Astrocyte (in vitro differentiated cells and primary cell): Measurements from ENCODE around the gene ITPR2. TPM values are rescaled to one million over a fixed set of nuclear protein-coding genes. Genes with fewer than 3 reads are reported as not detected.

Experiments used
- DNase-seq: peaks from one replicate; pipeline ENCODE4 v3.0.0-alpha.2; 2010; ENCODE audit warnings: low read depth
- FAIRE-seq: peaks from 2 replicates; lab custom pipeline; 2011; peaks lifted over from hg19 to GRCh38; lab: Jason Lieb, UNC
- H2AFZ ChIP-seq: 2 replicates; pipeline ENCODE4 v1.6.0; 2012; ENCODE audit warnings: low read depth, low read length, inconsistent platforms
- H3K27ac ChIP-seq: 2 replicates; pipeline ENCODE4 v1.5.1; 2011; ENCODE audit warnings: low read depth, low read length, inconsistent platforms
- H3K27me3 ChIP-seq: 2 replicates; pipeline ENCODE4 v1.6.0; 2011; ENCODE audit warnings: low read length, inconsistent platforms; ENCODE audit not compliant: insufficient read depth
- H3K36me3 ChIP-seq: 2 replicates; pipeline ENCODE4 v1.5.1; 2011; ENCODE audit warnings: low read length, inconsistent platforms; ENCODE audit not compliant: insufficient read depth
- H3K4me1 ChIP-seq: 2 replicates; pipeline ENCODE4 v1.5.1; 2011; ENCODE audit warnings: low read length, inconsistent platforms; ENCODE audit not compliant: insufficient read depth
- H3K4me2 ChIP-seq: 2 replicates; pipeline ENCODE4 v1.6.0; 2012; ENCODE audit warnings: low read length, inconsistent platforms
- H3K4me3 ChIP-seq: 2 replicates; pipeline ENCODE4 v1.5.1; 2011; ENCODE audit warnings: low read depth, mild to moderate bottlenecking, low read length, inconsistent platforms; ENCODE audit not compliant: insufficient read depth
- H3K79me2 ChIP-seq: 2 replicates; pipeline ENCODE4 v1.6.0; 2012; ENCODE audit warnings: mild to moderate bottlenecking, low read length, inconsistent platforms; ENCODE audit not compliant: insufficient read depth
- H3K9ac ChIP-seq: 2 replicates; pipeline ENCODE4 v1.6.0; 2012; ENCODE audit warnings: mild to moderate bottlenecking, low read length, inconsistent platforms
- H3K9me3 ChIP-seq: 2 replicates; pipeline ENCODE4 v1.5.1; 2012; ENCODE audit warnings: low read depth, mild to moderate bottlenecking, low read length, inconsistent platforms; ENCODE audit not compliant: insufficient read depth
- H4K20me1 ChIP-seq: 2 replicates; pipeline ENCODE4 v1.6.0; 2012; ENCODE audit warnings: low read length, inconsistent platforms; ENCODE audit not compliant: insufficient read depth
- H3K27ac Mint-ChIP-seq: one replicate; pipeline ENCODE4 v1.8.0; 2021; ENCODE audit warnings: mild to moderate bottlenecking, mixed read lengths; ENCODE audit not compliant: unreplicated experiment
- H3K27me3 Mint-ChIP-seq: one replicate; pipeline ENCODE4 v1.8.0; 2021; ENCODE audit warnings: low read depth, mixed read lengths; ENCODE audit not compliant: unreplicated experiment
- H3K36me3 Mint-ChIP-seq: one replicate; pipeline ENCODE4 v1.8.0; 2021; ENCODE audit warnings: low read depth, mixed read lengths; ENCODE audit not compliant: unreplicated experiment
- H3K4me1 Mint-ChIP-seq: one replicate; pipeline ENCODE4 v1.8.0; 2021; ENCODE audit warnings: low read depth, mixed read lengths; ENCODE audit not compliant: unreplicated experiment
- H3K4me3 Mint-ChIP-seq: one replicate; pipeline ENCODE4 v1.8.0; 2021; ENCODE audit warnings: mild to moderate bottlenecking, moderate library complexity, mixed read lengths; ENCODE audit not compliant: unreplicated experiment
- H3K9me3 Mint-ChIP-seq: one replicate; pipeline ENCODE4 v1.8.0; 2021; ENCODE audit warnings: mild to moderate bottlenecking, mixed read lengths; ENCODE audit not compliant: unreplicated experiment
- EZH2 ChIP-seq: IDR thresholded peaks from 2 replicates; pipeline ENCODE4 v1.6.1; 2012; ENCODE audit warnings: mild to moderate bottlenecking, low read length, inconsistent platforms; ENCODE audit not compliant: insufficient read depth
- total RNA-seq: library from RNA; stranded (reverse); gene quantifications from 2 replicates; pipeline ENCODE4 v1.2.1, GENCODE V29; 2021
- TF ChIP-seq, protein P1 (sequence below): IDR thresholded peaks from 2 replicates; pipeline ENCODE4 v1.5.1; 2011; ENCODE audit warnings: low read depth, mild to moderate bottlenecking, inconsistent platforms, low read length, moderate library complexity; ENCODE audit not compliant: insufficient read depth

Gene ITPR2
- total RNA-seq, 1 donor from 2014 or later = 24.4 TPM

- TF ChIP-seq, protein P1, sequence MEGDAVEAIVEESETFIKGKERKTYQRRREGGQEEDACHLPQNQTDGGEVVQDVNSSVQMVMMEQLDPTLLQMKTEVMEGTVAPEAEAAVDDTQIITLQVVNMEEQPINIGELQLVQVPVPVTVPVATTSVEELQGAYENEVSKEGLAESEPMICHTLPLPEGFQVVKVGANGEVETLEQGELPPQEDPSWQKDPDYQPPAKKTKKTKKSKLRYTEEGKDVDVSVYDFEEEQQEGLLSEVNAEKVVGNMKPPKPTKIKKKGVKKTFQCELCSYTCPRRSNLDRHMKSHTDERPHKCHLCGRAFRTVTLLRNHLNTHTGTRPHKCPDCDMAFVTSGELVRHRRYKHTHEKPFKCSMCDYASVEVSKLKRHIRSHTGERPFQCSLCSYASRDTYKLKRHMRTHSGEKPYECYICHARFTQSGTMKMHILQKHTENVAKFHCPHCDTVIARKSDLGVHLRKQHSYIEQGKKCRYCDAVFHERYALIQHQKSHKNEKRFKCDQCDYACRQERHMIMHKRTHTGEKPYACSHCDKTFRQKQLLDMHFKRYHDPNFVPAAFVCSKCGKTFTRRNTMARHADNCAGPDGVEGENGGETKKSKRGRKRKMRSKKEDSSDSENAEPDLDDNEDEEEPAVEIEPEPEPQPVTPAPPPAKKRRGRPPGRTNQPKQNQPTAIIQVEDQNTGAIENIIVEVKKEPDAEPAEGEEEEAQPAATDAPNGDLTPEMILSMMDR = no peak
- TF ChIP-seq EZH2 = no peak
- Mint-ChIP-seq H3K36me3 (no peaks in the 10 kb centered on the region), H3K4me1 (peaks cover 37% of the 10 kb centered on the region), H3K27ac (no peak overlapping the region), H3K27me3 (no peaks in the 10 kb centered on the region), H3K9me3 (no peaks in the 10 kb centered on the region), H3K4me3 (no peak overlapping the region)
- Histone ChIP-seq H3K4me3 (no peak overlapping the region), H3K9ac (no peak overlapping the region), H3K27ac (no peak overlapping the region), H2AFZ (no peak overlapping the region), H3K9me3 (no peaks in the 10 kb centered on the region), H3K36me3 (no peaks in the 10 kb centered on the region), H3K4me1 (peaks cover 13% of the 10 kb centered on the region), H3K4me2 (no peak overlapping the region), H4K20me1 (no peaks in the 10 kb centered on the region), H3K27me3 (no peaks in the 10 kb centered on the region), H3K79me2 (no peaks in the 10 kb centered on the region)
- FAIRE-seq (no peak), DNase-seq (no peak)
These were observed 538.0 kb downstream of the ITPR2 start for GRCh38 chr12:26295001-26295400.

- peaks cover 25% of the 10 kb centered on the region for H3K4me1 Mint-ChIP-seq
- no peak overlapping the region for H3K27ac Mint-ChIP-seq
- no peaks in the 10 kb centered on the region for H3K9me3 Mint-ChIP-seq
- Histone ChIP-seq H3K4me1 (peaks cover 4% of the 10 kb centered on the region), H3K27me3 (no peaks in the 10 kb centered on the region), H3K4me2 (no peak overlapping the region), H3K9ac (no peak overlapping the region), H3K79me2 (no peaks in the 10 kb centered on the region), H3K27ac (no peak overlapping the region), H4K20me1 (no peaks in the 10 kb centered on the region), H2AFZ (no peak overlapping the region), H3K9me3 (no peaks in the 10 kb centered on the region), H3K36me3 (no peaks in the 10 kb centered on the region), H3K4me3 (no peak overlapping the region)
- DNase-seq (peak; percentile 62), FAIRE-seq (no peak)
- no peaks in the 10 kb centered on the region for H3K36me3 Mint-ChIP-seq
- H3K27me3 Mint-ChIP-seq = no peaks in the 10 kb centered on the region
- TF ChIP-seq EZH2 = no peak
- TF ChIP-seq, protein P1 = no peak
- no peak overlapping the region for H3K4me3 Mint-ChIP-seq
These were observed 539.4 kb downstream of the ITPR2 start for GRCh38 chr12:26293612-26294011.

GRCh38 chr12:26292596-26292995, 540.4 kb downstream of the ITPR2 start:
- no peaks in the 10 kb centered on the region for H3K9me3 Mint-ChIP-seq
- TF ChIP-seq, protein P1 = no peak
- TF ChIP-seq EZH2 = no peak
- no peak for FAIRE-seq

More at GRCh38 chr12:26292596-26292995, 540.4 kb downstream of the ITPR2 start:
- H3K4me2 ChIP-seq = no peak overlapping the region
- Mint-ChIP-seq H3K4me3 (no peak overlapping the region), H3K27ac (peak overlapping the region; percentile 6), H3K27me3 (no peaks in the 10 kb centered on the region), H3K36me3 (no peaks in the 10 kb centered on the region), H3K4me1 (peaks cover 15% of the 10 kb centered on the region)
- no peaks in the 10 kb centered on the region for H3K79me2 ChIP-seq
- H4K20me1 ChIP-seq = no peaks in the 10 kb centered on the region
- H3K36me3 ChIP-seq = no peaks in the 10 kb centered on the region
- H3K9ac ChIP-seq = no peak overlapping the region
- H3K4me1 ChIP-seq = no peaks in the 10 kb centered on the region
- no peaks in the 10 kb centered on the region for H3K27me3 ChIP-seq
- H3K27ac ChIP-seq = no peak overlapping the region
- no peak overlapping the region for H3K4me3 ChIP-seq
- H2AFZ ChIP-seq = no peak overlapping the region
- no peaks in the 10 kb centered on the region for H3K9me3 ChIP-seq
- DNase-seq = no peak
